Nephron progenitor cell (in vitro differentiated cells): Measurements from ENCODE around the gene ZNF76.
"Not testable (repeated sequence)": the region's sequence is repeated elsewhere in the genome, so short reads cannot be mapped to it uniquely, and the experiment has no call there.

Experiments used
- DNase-seq: peaks from one replicate; pipeline ENCODE4 v3.0.0; 2021
- H3K27ac Mint-ChIP-seq: 2 replicates; pipeline ENCODE4 v1.8.0; 2021; ENCODE audit warnings: mild to moderate bottlenecking, moderate library complexity, mixed read lengths
- H3K27me3 Mint-ChIP-seq: 2 replicates; pipeline ENCODE4 v1.8.0; 2021; ENCODE audit warnings: mild to moderate bottlenecking, low read depth, mixed read lengths; ENCODE audit not compliant: poor library complexity
- H3K36me3 Mint-ChIP-seq: 2 replicates; pipeline ENCODE4 v1.8.0; 2021; ENCODE audit warnings: low read depth, mixed read lengths
- H3K4me1 Mint-ChIP-seq: 2 replicates; pipeline ENCODE4 v1.8.0; 2021; ENCODE audit warnings: mixed read lengths
- H3K4me3 Mint-ChIP-seq: 2 replicates; pipeline ENCODE4 v1.8.0; 2021; ENCODE audit warnings: mild to moderate bottlenecking, moderate library complexity, mixed read lengths
- H3K9me3 Mint-ChIP-seq: 2 replicates; pipeline ENCODE4 v1.8.0; 2021; ENCODE audit warnings: mild to moderate bottlenecking, moderate library complexity, mixed read lengths
- CTCF ChIP-seq: fragments of 200-600 bp; sonication (generic); IDR thresholded peaks from 2 replicates; pipeline ENCODE4 v1.5.0; 2021; ENCODE audit warnings: antibody characterized with exemption

The ZNF76 gene

DNA sequence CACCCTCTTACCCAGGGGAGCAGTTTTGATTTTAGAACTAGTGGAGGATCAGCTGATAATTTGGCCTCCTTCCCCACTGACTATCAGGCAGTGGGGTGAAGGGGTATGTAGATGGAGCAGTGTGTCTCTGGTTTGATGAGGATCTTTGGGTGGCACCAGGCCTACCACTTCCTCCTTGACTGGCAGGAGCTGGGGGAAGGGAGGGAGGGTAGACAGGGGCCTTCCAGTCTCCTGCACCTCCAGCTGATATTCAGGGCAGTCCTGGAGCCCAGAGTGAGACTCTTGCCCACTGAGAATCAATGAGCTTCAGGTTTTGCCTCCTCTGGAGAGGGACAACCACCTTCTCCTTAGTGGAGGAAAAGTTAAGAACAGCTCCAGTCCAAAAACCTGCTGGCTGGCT, 41.3 kb downstream of the ZNF76 start:
- TF ChIP-seq CTCF, result no peak
- Mint-ChIP-seq H3K27me3 (peaks cover 8% of the 10 kb centered on the region), H3K4me1 (peaks cover 38% of the 10 kb centered on the region), H3K9me3 (no peaks in the 10 kb centered on the region), H3K36me3 (no peaks in the 10 kb centered on the region), H3K4me3 (no peak overlapping the region), H3K27ac (no peak overlapping the region)
- no peak for DNase-seq

GRCh38 chr6:35302604-35303241, 43.2 kb downstream of the ZNF76 start:
- peak; percentile 46 for DNase-seq
- Mint-ChIP-seq H3K27me3 (peaks cover 9% of the 10 kb centered on the region), H3K36me3 (no peaks in the 10 kb centered on the region), H3K9me3 (no peaks in the 10 kb centered on the region), H3K4me3 (peak overlapping the region; percentile 35), H3K4me1 (peaks cover 33% of the 10 kb centered on the region), H3K27ac (peak overlapping the region; percentile 62)
- no peak for TF ChIP-seq CTCF

DNA sequence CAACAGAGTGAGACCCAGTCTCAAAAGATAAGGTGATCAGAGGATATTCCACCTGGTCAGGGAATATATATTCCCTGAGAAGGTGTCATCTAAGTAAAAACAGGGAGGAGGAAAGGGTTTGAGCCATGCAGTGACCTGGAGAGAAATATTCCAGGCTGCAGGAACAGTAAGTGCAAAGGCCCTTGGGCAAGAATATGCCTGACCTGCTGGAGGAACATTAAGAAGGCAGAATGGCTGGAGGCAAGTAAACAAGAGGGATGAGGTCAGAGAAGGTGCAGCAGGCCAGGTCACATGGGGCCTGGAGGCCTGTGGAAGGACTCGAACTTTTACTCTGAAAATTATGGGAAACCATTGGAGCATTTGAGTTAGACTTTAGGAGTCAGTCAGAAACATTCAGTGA, 44.8 kb downstream of the ZNF76 start:
- Mint-ChIP-seq H3K27me3 (peaks cover 16% of the 10 kb centered on the region), H3K9me3 (no peaks in the 10 kb centered on the region), H3K27ac (peak overlapping the region; percentile 14), H3K4me1 (peaks cover 26% of the 10 kb centered on the region), H3K36me3 (no peaks in the 10 kb centered on the region), H3K4me3 (no peak overlapping the region)
- TF ChIP-seq CTCF, result no peak
- DNase-seq, result no peak

- H3K4me1 Mint-ChIP-seq, result peaks cover 21% of the 10 kb centered on the region
These were observed 45.6 kb downstream of the ZNF76 start for GRCh38 chr6:35305117-35305516.

DNA sequence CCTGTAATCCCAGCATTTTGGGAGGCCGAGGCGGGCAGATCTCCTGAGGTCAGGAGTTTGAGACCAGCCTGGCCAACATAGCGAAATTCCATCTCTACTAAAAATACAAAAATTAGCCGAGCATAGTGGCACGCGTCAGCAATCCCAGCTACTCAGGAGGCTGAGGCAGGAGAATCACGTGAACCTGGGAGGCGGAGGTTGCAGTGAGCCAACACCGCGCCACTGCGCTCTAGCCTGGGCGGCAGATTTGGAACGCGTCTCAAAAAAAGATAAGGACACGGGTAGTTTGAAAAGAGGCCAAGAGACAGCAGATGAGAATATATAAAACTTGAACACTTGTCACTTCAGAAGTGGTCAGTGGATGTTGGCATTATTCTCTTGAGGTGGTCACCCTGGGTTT, 47.6 kb downstream of the ZNF76 start:
- peaks cover 21% of the 10 kb centered on the region for H3K4me1 Mint-ChIP-seq
- peaks cover 12% of the 10 kb centered on the region for H3K27me3 Mint-ChIP-seq
- not testable (repeated sequence) for H3K9me3 Mint-ChIP-seq, H3K4me3 Mint-ChIP-seq, H3K27ac Mint-ChIP-seq, H3K36me3 Mint-ChIP-seq, DNase-seq

More at GRCh38 chr6:35305117-35305516, 45.6 kb downstream of the ZNF76 start:
- TF ChIP-seq CTCF, result no peak
- Mint-ChIP-seq H3K27me3 (peaks cover 12% of the 10 kb centered on the region), H3K9me3 (no peaks in the 10 kb centered on the region), H3K4me3 (no peak overlapping the region), H3K36me3 (no peaks in the 10 kb centered on the region), H3K27ac (no peak overlapping the region)
- no peak for DNase-seq

- not testable (repeated sequence) for H3K27ac Mint-ChIP-seq, DNase-seq, H3K36me3 Mint-ChIP-seq, H3K9me3 Mint-ChIP-seq, H3K4me1 Mint-ChIP-seq, H3K4me3 Mint-ChIP-seq
- peaks cover 16% of the 10 kb centered on the region for H3K27me3 Mint-ChIP-seq
These were observed 49.0 kb downstream of the ZNF76 start for GRCh38 chr6:35308543-35308942.

GRCh38 chr6:35309611-35310264, 50.2 kb downstream of the ZNF76 start:
- Mint-ChIP-seq H3K4me1 (no peaks in the 10 kb centered on the region), H3K4me3 (no peak overlapping the region), H3K27me3 (peaks cover 25% of the 10 kb centered on the region), H3K36me3 (no peaks in the 10 kb centered on the region), H3K9me3 (no peaks in the 10 kb centered on the region), H3K27ac (no peak overlapping the region)
- no peak for TF ChIP-seq CTCF
- DNase-seq, result no peak
